Activated naive CD8-positive, alpha-beta T cell treated with anti-CD3 and anti-CD28 coated beads, Interleukin-2, amount 50 U/mL, for 16 hours (primary cell): ENCODE measurements around the gene DAZAP1.
"Not testable (repeated sequence)": the region's sequence is repeated elsewhere in the genome, so short reads cannot be mapped to it uniquely, and the experiment has no call there.

Experiments
- DNase-seq: peaks from one replicate; pipeline ENCODE4 v3.0.0-alpha.2; 2020; ENCODE audit warnings: low read depth, low spot score

The DAZAP1 gene

GRCh38 chr19:1471515-1472160 lies 64.3 kb downstream of the DAZAP1 start:
- DNase-seq, result no peak

GRCh38 chr19:1472231-1473084 lies 65.1 kb downstream of the DAZAP1 start:
- DNase-seq, result no peak

DNA sequence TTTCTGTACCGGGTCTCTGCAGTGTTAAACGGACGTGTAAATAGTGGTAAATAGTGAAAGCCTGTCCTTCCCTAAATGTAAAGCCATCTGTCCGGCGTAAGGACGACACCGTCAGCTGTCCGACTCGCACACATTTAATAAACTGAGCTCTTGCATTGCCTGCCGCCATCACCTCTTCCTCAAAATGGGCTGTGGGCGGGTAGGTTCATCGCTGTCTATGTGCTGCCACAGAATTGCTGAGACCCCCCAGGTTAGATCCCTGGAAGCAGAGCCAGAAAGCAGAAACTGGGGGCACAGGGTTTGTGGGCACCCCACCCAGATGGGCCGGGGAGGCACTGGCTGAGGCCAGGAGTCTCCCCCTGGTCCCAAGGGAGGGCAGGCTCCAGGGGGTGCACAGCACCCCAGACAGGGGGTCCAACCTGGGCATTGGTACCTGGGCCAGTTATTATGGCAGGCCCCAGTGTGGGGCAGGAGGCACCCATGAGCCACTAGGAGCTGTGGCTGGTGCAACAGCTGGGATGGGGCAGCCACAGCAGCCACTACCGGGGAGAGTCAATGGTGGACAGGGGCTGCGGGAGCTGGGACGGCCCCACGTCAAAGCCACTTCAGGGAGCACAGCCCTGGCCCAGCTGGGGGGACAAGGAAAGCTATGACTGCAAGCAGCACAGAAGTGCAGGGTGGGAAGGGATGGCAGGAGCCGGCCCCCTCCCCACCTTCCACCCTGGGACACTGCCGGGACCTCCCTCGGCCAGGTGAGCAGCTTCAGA lies 65.9 kb downstream of the DAZAP1 start:
- no peak for DNase-seq

GRCh38 chr19:1474011-1474764 lies 66.8 kb downstream of the DAZAP1 start:
- no peak for DNase-seq

DNA sequence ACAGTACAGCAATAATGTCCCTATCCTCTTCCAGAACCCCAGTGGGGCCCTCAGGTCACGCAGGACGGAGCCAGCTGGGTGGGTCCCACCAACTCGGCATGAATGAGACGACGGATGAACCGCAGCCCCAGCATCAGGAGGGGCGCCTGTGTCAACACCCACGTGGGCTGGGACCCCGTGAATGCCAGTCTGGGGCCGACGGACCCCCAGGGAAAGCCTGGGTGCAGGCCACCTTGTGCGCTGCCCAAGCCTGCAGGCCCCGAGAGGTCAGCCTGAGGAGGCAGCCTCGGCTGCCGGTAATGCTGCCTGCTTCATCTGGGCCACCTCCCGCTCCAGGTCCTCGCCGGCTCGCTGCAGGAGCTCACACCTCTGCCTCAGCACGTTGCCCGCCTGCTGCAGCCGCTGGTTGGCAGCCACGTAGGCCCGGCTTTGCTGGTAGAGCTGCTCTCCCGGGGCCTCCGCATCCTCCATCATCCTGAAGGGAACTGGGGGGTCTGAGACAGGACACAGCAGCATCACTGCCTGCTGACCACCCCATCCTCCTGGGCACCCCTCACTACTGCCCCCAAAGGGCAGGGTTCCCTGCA lies 67.5 kb downstream of the DAZAP1 start:
- no peak for DNase-seq

GRCh38 chr19:1475751-1476437 lies 68.5 kb downstream of the DAZAP1 start:
- no peak for DNase-seq

GRCh38 chr19:1477056-1477455 lies 69.7 kb downstream of the DAZAP1 start:
- not testable (repeated sequence) for DNase-seq

- DNase-seq, result peak; percentile 87
Observed at GRCh38 chr19:1478934-1479707, 71.7 kb downstream of the DAZAP1 start, which contains the start of gene C19orf25. Gene C19orf25 (minus strand): TSS chr19:1479215. CDS start chr19:1478903, 312 bp downstream.

GRCh38 chr19:1481224-1481892 lies 74.0 kb downstream of the DAZAP1 start:
- no peak for DNase-seq

- DNase-seq, result no peak
Observed at GRCh38 chr19:1481893-1482360, 74.5 kb downstream of the DAZAP1 start.

GRCh38 chr19:1482361-1483130 lies 75.2 kb downstream of the DAZAP1 start:
- DNase-seq, result no peak

DNA sequence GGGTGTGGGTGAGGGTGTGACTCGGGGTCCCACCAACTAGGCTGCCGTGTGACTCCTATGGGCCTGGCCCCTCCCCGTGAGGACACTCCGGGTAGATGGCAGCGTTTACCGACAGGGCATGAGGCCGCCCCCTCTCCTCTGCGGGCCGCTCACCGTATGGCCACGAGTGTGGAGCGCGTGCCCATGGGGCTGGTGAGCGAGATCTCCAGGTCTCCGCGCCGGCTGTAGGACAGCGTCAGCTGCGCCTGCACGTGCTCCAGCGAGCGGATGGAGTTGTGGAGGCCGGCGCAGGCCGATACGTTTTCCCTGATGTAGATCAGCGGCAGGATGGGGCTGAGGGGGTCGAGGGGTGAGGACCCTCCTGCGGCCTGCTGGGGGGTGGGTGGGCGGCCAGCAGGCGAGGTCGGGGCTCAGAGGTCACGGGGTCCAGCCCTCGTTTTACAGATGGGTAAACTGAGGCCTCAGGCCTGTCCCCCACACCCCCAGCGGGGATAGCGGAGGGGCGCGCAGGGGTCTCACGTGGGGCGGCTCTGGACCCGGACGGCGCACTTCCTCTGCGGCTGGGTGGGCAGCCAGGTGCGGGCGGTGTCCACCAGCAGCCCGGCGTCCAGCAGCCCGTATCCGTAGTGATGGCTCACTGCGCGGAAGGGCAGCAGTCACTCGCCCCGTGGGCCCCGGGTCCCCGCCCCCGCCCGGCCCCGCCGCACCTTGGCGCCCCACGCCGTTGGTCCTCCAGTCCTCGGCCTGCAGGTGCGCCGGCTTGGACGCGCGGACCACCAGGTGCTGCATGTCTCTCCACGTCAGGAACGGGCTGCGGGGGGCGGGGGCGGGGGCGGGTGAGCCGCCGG lies 76.0 kb downstream of the DAZAP1 start:
- no peak for DNase-seq

GRCh38 chr19:1483979-1484428 lies 76.6 kb downstream of the DAZAP1 start:
- DNase-seq, result no peak
